ENCODE measurements around the gene MKX. TPM values are rescaled to one million over a fixed set of nuclear protein-coding genes. Genes with fewer than 3 reads are reported as not detected.

The MKX gene
- polyA plus RNA-seq, 2 of the 4 experiments (the other 2 are of a cell fraction) = 0.03 TPM; not detected in 1

DNA sequence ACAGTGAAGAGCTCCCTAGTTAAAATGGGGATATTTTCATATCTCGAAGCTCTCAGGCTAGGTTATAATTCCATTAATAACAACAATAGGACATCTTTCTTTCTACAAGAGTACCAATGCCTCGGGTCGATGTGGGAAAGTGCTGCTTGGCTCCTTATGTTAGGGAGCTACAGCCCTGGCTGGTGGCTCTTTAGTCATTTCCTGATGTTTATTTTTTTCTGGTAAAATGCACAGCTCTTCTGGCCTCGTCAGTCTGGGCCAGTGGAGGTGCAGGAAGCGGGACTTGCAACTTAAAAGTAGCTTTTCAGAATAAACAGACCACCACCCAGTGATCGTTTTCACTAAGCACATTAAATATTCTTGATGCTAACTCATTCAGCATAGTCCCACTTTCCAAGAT is 58.3 kb downstream of the MKX start:
- Histone ChIP-seq H3K4me2 (no peak overlapping the region), H3K4me1 (no peaks in the 10 kb centered on the region), H3K4me3 (no peak overlapping the region), H3K27ac (no peak overlapping the region), H3K9me3 (no peaks in the 10 kb centered on the region)
- no peak for TF ChIP-seq JUN (IDR thresholded peaks at IDR 0.05)
- no peak for TF ChIP-seq SMC3 (IDR thresholded peaks at IDR 0.05)
- TF ChIP-seq, protein P1, sequence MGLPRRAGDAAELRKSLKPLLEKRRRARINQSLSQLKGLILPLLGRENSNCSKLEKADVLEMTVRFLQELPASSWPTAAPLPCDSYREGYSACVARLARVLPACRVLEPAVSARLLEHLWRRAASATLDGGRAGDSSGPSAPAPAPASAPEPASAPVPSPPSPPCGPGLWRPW (IDR thresholded peaks at IDR 0.05) = no peak
- TF ChIP-seq CEBPB (IDR thresholded peaks at IDR 0.05) = no peak
- TF ChIP-seq MAFK (IDR thresholded peaks at IDR 0.05; ENCODE audit: partially characterized antibody) = no peak
- no peak for TF ChIP-seq BHLHE40 (IDR thresholded peaks at IDR 0.05; ENCODE audit: low read depth, low read length)
- TF ChIP-seq MAZ (IDR thresholded peaks at IDR 0.05; ENCODE audit: borderline replicate concordance, low read depth, low read length) = no peak
- TF ChIP-seq, protein P2, sequence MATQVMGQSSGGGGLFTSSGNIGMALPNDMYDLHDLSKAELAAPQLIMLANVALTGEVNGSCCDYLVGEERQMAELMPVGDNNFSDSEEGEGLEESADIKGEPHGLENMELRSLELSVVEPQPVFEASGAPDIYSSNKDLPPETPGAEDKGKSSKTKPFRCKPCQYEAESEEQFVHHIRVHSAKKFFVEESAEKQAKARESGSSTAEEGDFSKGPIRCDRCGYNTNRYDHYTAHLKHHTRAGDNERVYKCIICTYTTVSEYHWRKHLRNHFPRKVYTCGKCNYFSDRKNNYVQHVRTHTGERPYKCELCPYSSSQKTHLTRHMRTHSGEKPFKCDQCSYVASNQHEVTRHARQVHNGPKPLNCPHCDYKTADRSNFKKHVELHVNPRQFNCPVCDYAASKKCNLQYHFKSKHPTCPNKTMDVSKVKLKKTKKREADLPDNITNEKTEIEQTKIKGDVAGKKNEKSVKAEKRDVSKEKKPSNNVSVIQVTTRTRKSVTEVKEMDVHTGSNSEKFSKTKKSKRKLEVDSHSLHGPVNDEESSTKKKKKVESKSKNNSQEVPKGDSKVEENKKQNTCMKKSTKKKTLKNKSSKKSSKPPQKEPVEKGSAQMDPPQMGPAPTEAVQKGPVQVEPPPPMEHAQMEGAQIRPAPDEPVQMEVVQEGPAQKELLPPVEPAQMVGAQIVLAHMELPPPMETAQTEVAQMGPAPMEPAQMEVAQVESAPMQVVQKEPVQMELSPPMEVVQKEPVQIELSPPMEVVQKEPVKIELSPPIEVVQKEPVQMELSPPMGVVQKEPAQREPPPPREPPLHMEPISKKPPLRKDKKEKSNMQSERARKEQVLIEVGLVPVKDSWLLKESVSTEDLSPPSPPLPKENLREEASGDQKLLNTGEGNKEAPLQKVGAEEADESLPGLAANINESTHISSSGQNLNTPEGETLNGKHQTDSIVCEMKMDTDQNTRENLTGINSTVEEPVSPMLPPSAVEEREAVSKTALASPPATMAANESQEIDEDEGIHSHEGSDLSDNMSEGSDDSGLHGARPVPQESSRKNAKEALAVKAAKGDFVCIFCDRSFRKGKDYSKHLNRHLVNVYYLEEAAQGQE (IDR thresholded peaks at IDR 0.05) = no peak
- no peak for TF ChIP-seq CHD2 (IDR thresholded peaks at IDR 0.05; ENCODE audit: low read length, partially characterized antibody)
- no peak for TF ChIP-seq HOXB13 (CRISPR knock-in tag; IDR thresholded peaks at IDR 0.05; ENCODE audit: low read depth)
- no peak for TF ChIP-seq CHD4 (IDR thresholded peaks at IDR 0.05; ENCODE audit: borderline replicate concordance)
- no peak for TF ChIP-seq HOXB5 (CRISPR knock-in tag; IDR thresholded peaks at IDR 0.05)
- TF ChIP-seq PHF8 (IDR thresholded peaks at IDR 0.05; ENCODE audit: borderline replicate concordance, low read depth) = no peak
- TF ChIP-seq, protein P3, sequence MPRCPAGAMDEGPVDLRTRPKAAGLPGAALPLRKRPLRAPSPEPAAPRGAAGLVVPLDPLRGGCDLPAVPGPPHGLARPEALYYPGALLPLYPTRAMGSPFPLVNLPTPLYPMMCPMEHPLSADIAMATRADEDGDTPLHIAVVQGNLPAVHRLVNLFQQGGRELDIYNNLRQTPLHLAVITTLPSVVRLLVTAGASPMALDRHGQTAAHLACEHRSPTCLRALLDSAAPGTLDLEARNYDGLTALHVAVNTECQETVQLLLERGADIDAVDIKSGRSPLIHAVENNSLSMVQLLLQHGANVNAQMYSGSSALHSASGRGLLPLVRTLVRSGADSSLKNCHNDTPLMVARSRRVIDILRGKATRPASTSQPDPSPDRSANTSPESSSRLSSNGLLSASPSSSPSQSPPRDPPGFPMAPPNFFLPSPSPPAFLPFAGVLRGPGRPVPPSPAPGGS (IDR thresholded peaks at IDR 0.05) = no peak
- TF ChIP-seq, protein P4, sequence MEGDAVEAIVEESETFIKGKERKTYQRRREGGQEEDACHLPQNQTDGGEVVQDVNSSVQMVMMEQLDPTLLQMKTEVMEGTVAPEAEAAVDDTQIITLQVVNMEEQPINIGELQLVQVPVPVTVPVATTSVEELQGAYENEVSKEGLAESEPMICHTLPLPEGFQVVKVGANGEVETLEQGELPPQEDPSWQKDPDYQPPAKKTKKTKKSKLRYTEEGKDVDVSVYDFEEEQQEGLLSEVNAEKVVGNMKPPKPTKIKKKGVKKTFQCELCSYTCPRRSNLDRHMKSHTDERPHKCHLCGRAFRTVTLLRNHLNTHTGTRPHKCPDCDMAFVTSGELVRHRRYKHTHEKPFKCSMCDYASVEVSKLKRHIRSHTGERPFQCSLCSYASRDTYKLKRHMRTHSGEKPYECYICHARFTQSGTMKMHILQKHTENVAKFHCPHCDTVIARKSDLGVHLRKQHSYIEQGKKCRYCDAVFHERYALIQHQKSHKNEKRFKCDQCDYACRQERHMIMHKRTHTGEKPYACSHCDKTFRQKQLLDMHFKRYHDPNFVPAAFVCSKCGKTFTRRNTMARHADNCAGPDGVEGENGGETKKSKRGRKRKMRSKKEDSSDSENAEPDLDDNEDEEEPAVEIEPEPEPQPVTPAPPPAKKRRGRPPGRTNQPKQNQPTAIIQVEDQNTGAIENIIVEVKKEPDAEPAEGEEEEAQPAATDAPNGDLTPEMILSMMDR (IDR thresholded peaks at IDR 0.05) = no peak
- no peak for TF ChIP-seq HOXA7 (CRISPR knock-in tag; IDR thresholded peaks at IDR 0.05)
- CTCF ChIA-PET = interaction anchor here (1.2 kb wide), 1 partner anchor 12 kb away, joined by 3 read pairs; no protein-coding TSS in a partner anchor
- ATAC-seq = no peak
- DNase-seq (ENCODE audit: low read depth in 1 of 2, low spot score in 1 of 2) = no peak
- 10% methylated on average over 6 of the region's 6 CpGs for WGBS (ENCODE audit: missing lambda C conversion rate)
- POLR2A ChIA-PET = no interaction called here
- no peak for FAIRE-seq

DNA sequence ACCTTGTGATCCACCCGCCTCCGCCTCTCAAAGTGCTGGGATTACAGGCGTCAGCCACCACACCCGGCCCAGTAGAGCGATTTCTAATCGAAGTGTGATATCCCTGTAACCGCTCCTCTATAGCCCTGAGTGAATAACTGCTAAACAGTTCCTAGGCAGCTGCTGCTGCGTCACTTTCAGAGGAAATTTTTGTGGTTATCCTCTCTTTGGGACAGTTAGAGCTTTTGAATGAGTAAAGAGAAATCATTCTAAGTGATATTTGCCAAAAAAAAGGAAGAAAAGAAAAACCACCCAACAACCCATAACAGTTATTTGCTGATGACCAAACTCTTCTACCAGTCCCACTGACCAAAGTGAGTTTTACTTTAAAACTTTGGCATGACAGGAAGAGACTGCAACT is 59.9 kb downstream of the MKX start:
- TF ChIP-seq CBX8 (IDR thresholded peaks at IDR 0.05) (no peak), POLR2A (IDR thresholded peaks at IDR 0.05; ENCODE audit: low read length) (no peak), SMC3 (IDR thresholded peaks at IDR 0.05) (no peak), FOSL2 (IDR thresholded peaks at IDR 0.05) (no peak), FOSL2 (CRISPR knock-in tag; IDR thresholded peaks at IDR 0.05) (no peak), RAD21 (conservative IDR thresholded peaks at IDR 0.05 in 1 of 2, IDR thresholded peaks at IDR 0.05 in 1 of 2) (no peak), RNF2 (IDR thresholded peaks at IDR 0.05; ENCODE audit: borderline replicate concordance, low read depth) (no peak), SREBF2 (IDR thresholded peaks at IDR 0.05) (no peak), KDM5A (IDR thresholded peaks at IDR 0.05) (no peak)
- TF ChIP-seq, protein P2 (IDR thresholded peaks at IDR 0.05) = no peak
- TF ChIP-seq, protein P5, sequence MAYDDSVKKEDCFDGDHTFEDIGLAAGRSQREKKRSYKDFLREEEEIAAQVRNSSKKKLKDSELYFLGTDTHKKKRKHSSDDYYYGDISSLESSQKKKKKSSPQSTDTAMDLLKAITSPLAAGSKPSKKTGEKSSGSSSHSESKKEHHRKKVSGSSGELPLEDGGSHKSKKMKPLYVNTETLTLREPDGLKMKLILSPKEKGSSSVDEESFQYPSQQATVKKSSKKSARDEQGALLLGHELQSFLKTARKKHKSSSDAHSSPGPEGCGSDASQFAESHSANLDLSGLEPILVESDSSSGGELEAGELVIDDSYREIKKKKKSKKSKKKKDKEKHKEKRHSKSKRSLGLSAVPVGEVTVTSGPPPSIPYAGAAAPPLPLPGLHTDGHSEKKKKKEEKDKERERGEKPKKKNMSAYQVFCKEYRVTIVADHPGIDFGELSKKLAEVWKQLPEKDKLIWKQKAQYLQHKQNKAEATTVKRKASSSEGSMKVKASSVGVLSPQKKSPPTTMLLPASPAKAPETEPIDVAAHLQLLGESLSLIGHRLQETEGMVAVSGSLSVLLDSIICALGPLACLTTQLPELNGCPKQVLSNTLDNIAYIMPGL (CRISPR knock-in tag; IDR thresholded peaks at IDR 0.05; ENCODE audit: borderline replicate concordance) = no peak
- ChIA-PET CTCF (interaction anchor here (1.1 kb wide), 1 partner anchor 10 kb away, joined by 3 read pairs; no protein-coding TSS in a partner anchor), POLR2A (no interaction called here)
- Histone ChIP-seq H3K4me2 (no peak overlapping the region), H3K4me3 (no peak overlapping the region), H3K27ac (no peak overlapping the region), H3K4me1 (no peaks in the 10 kb centered on the region), H3K9me3 (no peaks in the 10 kb centered on the region)
- DNase-seq (ENCODE audit: low read depth in 1 of 2, low spot score in 1 of 2) (no peak), FAIRE-seq (no peak), ATAC-seq (no peak)
- 58% methylated on average over 8 of the region's 8 CpGs for WGBS (ENCODE audit: missing lambda C conversion rate)
